Stimulated activated CD4-positive, alpha-beta T cell treated with anti-CD3 and anti-CD28 coated beads, TNF-alpha, amount 100 ng/mL, for 1 hour (primary cell): ENCODE measurements around the gene FOXI2.

Experiments used
- DNase-seq, 3 donors: peaks; one replicate each; pipeline ENCODE4 v3.0.0-alpha.2; 2020; ENCODE audit warnings: low read depth in 3 of 3, low spot score in 1 of 3

The FOXI2 gene

DNA sequence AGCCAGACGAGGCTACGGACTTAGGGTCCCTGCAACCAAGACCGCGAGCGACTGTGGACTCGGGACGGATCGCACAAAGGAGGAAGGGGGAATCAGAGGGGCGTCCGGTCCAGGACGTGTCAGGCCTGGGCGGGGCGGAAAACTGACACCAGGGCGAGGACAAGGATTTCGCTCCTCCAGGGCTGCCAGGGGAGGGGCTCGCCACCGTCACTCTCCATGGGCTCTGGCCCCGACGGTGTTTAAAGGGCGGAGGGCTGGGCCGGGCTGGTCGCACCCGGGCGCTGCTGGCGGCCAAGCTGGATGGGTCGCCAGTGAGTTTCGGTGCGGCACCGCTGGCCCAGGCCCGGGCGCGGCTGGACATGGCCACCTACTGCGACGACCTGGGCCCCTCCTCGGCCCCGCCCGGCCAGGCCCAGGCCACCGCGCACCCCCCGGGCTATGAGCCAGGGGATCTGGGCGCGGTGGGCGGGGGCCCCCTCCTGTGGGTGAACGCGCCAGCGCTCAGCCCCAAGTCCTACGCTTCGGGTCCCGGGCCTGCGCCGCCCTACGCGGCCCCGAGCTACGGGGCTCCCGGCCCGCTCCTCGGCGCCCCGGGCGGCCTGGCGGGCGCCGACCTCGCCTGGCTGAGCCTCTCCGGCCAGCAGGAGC, at the start of gene FOXI2:
Gene FOXI2 (plus strand): TSS at position 271 of the 648 bp plus-strand sequence. CDS start 89 bp downstream, at position 360.
- no peak for DNase-seq

DNA sequence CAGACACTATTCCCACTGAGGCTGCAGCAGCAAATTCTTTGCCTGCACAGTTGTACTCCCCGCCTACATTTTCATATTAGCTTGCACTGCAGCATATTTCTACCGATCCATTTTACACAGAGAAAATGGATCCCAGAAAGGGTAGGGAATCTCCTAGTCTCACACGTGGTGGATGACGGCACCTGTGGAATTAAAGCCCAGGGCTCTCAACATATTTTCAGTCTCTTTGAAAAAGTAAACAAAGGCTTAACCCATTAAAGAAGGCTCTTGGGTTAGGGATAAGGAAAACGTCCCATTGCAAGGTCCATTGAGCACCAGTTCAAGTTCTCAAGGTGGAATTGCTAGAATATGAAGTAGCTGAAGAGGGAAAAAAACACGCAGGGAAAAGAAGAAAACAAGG, 49.4 kb upstream of the FOXI2 start:
- DNase-seq: no peak

DNA sequence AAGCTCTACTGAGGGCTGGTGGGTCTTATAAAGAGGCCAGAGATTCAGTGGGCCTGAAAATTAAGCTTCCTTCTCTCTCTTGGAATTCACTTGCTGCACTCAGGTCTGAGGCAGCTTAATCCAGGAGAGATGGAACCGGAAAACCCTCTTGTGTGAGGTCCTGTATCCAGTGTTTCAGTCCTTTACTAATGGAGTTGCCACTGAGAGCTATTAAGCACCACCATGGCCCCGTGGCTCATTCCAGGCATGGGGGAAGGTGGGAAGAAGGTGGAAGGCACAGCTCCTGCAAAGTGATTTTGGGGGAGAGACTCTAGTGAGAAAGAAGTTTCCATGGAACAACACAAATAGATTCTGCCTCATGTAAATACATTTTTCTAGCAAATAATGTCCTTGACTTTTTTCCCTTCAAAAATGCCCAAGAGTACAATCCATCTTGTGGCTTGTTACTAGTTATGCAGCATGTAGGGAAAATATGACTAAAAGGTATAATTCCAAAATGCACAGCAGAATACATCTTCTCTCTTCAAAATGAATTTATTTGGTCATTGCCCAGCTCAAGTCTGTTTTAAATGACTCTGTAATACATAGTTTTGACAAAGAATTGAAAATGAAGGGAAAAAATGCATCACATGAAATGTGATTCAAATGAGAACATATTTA, 46.7 kb upstream of the FOXI2 start:
- no peak for DNase-seq

DNA sequence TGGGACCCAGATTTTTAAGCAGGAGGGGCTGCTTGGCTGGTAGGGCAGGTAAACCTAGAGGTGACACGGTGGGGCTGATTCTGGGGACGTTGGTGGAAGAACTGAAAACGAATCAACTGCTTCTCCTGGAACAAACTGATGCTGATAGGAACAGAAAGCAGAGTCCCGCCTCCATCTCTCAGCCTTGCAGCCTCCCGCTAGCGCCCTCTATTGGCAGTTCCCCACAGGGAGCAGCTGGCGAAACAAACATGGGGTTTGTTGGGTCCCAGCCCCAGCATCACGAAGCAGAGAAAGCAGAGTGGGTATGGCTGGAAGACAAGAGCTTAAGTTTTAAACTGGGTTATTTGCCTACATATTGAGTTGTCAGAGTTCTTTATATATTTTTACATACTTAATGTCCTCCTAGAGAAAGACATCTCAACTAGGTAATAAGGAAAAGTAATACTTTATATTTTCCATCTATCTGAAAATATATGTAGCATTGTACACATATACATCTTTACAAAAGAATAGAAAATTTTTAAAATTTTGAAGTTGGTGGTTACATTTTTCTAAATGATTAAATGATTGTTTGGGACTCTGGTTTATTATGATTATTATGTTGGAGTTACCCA, 42.3 kb upstream of the FOXI2 start:
- DNase-seq: no peak

DNA sequence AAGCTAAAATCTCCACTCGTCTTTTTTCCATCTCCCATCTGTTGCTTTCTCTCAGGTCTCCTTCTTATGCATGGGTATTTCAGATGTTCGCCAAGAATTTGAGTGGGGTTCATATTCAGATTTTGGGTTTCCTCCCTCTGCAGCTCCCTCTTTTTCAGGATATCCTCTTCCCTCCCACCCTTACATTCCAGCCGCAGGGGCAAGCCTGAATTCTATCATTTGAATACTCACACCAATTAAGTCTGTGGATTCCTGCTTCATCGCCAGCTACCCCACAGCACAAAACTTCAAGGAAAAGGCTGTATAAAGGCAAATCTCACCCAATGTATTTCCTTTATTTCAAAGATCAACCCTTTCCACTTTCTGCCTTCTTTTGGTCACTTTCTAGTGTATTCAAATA, 41.6 kb upstream of the FOXI2 start:
- no peak for DNase-seq

DNA sequence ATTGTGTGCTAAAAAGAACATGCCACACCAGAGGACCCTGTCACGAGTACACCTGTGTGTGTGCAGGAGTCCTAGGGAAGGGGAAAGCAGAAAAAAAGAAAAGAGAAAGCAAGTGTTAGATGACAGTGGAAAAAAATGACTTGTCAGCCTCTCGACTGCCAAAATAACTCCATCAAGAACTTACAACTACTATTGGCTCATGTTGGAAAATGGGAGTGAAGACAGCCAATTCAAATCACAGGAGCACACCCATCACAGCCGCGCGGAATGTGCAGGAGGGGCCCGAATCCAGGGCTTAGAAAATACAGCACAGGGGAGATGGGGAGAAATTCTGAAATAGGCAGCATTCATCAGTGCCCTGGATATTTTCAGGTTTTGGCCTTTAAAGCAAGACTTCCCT, 38.1 kb upstream of the FOXI2 start:
- DNase-seq: no peak

DNA sequence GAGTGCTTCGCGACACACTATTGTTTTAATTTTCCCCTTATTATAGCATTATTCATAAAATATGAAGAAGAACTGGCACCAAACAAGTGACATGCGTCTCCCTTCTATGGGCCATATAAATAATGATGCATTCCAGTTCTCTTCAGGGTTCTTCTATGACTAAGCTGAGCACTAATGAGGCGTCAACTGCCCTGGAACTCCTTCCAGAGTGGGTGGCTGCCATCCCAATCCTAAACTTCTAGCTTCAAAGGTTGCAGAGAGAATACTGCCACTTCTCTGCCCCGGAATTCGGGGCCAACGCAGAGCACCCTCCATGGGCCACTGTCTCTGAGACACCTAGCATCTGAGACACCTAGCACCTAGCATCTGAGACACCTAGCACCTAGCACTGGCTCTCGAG, 37.7 kb upstream of the FOXI2 start:
- no peak for DNase-seq

DNA sequence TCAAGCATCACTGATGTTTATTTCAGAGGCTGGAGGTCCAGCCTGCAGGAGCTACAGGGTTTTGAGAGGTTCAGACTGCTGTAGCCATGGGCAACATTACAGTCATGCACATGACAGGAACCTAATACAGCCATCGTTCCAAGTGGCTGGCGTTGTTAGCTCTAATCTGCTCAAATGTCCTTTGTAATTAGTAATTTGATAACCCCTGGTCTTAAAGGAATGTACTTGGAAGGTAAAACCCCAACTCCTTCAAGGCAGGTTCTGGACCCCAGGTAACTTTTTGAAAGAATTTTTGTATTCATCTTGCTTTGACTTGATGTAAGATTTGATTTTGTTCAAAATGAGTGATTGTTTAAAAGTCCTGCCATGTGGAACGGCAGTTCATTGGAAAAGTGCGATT, 34.7 kb upstream of the FOXI2 start:
- DNase-seq: no peak

DNA sequence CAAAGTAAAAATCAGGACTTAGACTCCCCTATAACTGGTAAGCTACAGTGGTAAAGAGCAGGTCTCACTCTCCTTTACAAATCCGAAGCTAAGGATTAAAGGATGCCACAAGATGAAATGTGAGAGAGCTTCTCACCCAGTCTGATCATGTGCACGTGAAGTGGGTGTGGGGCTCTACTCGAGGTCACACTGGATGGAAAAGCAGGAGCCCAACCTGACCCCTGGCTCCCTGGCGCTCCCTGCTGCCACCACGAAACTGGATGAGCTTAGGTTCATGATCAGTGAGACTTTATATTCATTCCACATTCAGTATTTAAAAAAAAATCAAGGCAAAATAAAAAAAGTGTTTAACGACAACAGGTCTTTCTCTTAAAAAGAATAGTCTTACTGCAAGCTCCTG, 21.7 kb upstream of the FOXI2 start:
- DNase-seq: no peak

DNA sequence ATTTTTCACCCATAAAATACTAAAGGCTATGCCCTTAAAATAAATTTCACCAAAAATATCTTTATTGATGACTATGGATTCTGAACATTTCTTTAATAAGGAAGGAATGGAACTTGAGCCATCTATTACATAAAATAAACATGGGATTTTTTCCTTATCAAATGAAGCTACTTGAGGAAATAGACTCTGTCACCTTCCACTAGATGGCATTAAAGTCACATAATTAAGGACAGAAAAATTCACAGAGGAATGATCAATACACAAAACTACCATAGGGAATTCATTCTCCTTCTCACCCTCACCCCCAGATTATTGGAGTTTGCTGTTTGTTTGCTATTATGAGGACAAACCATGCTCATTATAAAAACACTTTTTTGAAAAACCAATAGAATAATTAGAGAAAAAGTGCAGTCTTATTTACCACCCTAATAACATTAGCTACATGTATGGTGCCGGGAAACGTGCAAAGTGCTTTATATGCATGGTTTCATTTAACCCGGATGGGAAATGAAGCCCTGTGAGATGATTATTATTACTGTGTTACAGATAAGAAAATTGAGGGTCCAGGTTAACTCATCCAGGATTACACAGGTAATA, 21.1 kb upstream of the FOXI2 start:
- no peak for DNase-seq

DNA sequence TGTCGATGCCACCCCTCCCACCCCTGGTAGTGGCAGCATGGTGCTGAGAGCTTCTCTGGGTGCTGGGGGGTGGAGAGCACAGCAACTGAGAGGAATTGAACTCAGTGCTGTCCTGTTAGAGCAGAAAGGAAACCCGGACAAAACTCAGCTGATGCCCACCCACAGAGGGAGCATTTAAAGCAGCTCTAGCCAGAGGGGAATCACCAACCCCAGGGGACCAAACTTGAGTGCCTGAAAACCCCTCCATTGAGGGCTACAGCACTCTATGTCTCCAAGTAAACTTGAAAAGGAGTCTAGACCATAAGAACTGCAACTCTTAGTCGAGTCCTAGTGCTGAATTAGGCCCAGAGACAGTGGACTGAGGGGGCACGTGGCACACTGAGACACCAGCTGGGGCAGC, 16.8 kb upstream of the FOXI2 start:
- no peak for DNase-seq

DNA sequence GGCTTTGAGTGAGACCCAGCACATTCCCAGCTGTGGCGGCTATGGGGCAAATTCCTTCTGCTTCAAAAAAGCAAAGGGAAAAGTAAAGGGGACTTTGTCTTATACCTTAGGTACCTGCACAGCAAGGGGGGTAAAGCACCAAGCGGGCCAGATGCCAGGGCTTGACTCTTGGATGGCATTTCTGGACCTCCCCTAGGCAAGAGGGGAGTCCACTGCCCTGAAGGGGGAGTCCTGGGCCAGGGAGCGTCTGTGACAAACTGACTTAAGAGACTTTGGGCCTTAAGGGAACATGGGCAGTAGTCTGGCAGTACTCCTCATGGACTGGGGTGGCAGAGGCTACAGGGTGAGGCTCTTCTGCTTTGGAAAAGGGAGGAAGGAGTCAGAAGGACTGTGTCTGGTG, 16.1 kb upstream of the FOXI2 start:
- no peak for DNase-seq

DNA sequence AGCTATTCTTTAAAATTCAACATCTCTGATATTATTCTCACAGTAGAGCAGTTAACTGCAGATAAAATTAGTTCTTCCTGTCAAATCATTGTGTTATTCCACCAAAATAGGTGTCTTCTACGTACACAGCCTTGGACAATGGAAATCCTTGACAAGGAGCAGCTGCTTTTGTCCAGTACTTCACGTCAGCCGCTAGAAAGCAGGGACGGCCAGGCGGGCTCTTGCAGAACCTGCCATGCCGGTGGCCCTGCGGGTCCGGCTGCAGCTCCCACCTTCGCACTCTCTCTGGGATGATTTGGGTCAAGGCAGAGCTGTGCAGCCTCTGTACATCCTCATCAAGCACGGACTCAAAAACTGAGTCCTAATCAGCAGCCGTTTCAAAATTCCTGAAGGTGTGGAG, 2.2 kb upstream of the FOXI2 start:
- no peak for DNase-seq

DNA sequence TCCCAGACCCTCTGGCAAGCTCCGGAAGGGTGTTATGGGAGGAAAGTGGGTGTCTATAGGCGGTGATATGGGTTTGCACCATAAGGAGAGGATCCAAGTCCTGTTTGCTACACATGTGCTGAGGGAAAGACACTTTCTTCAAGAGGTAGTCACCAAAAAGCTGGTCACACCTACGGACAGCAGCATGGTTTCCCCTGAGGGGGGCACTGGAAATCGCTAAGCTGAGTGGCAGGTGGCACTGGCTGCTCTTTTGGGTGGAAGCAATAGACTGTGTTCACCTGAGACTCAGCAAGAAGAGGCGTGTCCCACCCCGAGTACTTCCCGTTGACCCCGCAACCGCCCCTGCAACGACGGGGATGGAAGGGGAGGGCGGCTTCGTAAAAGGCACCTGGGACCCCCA, 1.8 kb upstream of the FOXI2 start:
- DNase-seq: no peak

DNA sequence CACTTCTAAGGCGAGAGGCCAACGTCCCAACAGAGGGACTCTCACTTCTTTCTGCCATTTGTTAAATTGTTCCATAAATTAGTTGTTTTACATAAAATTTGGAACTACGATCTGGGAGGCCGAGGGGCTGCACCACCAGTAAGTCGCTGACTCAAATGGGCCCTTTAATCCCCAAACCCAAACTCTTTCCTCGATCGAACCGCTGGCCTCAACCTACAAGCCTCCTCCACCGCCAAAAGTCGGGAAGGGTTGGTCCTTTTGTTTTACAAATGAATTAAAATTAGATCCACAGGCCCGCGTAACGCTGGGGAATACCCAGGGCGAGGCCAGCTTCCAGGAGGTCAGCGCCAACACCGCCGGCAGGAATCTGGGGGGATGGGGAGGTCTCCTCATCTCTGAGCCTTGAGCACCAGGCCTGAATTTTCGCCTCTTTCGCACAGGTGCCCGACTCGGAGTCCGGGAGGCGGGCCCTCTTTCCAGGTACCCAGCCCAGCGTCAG, 1.2 kb upstream of the FOXI2 start:
- DNase-seq: no peak

DNA sequence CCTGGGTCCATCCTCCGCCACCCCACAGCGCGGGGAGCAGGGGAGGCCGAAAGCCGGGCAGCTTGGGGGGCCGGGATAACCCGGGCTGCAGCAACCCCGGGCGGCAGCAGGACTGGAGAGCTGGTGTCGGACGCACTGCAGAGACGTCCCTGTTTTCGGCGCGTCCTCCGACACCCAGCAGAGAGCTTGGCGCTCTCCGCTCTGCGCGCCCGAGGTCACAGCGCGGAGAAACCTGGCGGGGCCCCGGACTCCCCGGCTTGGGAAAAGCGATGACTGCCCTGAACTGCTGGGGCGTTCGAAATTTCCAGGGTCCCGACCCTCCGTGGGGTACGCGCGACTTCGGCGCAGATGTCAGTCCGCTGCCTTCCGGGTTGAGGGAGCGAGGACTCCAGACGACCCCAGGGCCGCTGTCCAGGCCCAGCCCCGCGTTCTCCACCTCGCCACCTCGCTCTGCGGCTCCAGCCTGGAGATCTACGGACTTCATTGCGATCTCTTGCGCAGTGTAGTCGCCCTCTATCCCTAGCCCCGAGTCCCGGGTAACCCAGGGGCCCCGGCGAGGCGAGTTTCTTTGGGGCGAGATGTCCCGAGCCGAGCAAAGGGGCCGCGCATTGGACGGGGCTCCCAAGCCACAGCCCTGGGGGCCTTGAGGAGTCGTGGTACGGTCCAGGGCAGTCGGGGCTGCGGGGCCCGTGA, 617 bp upstream of the FOXI2 start:
- no peak for DNase-seq

DNA sequence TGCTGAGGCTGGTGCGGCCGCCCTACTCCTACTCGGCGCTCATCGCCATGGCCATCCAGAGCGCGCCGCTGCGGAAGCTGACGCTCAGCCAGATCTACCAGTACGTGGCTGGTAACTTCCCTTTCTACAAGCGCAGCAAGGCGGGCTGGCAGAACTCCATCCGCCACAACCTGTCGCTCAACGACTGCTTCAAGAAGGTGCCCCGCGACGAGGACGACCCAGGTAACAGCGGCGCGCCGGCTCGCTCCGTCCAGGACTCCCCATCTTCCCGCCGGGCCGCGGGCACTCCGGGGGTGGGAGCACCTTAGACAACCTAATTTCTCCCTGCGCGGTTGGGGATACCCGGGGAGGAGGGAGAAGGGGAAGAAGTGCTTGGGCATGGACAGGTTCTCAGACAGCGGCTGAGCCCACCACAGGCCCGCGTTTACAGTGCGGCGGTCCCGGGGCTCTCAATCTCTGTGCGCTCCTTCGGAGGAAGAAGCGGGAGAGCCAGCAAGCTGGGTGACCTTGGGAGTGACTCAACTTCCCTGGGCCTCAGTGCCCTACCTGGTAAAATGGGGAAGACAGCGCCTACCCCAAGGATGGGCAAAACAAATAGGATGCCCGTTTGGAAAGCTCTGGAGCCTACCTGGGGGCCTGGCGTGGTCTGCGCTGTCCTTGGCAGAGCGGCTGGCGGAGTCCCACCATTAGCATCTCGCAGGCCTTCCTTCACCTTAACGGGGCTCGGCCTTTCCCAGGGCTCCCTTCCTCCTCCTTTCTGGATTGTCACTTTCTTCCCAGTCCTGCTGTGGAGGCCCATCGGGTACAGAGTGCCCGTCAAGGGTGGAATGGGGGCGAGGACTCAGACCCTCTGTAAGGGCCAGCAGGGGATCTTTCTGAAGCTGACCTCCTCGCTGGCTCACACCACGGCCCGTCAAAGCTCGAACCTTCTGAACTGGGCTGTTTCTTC, 852 bp downstream of the FOXI2 start:
- DNase-seq: no peak

DNA sequence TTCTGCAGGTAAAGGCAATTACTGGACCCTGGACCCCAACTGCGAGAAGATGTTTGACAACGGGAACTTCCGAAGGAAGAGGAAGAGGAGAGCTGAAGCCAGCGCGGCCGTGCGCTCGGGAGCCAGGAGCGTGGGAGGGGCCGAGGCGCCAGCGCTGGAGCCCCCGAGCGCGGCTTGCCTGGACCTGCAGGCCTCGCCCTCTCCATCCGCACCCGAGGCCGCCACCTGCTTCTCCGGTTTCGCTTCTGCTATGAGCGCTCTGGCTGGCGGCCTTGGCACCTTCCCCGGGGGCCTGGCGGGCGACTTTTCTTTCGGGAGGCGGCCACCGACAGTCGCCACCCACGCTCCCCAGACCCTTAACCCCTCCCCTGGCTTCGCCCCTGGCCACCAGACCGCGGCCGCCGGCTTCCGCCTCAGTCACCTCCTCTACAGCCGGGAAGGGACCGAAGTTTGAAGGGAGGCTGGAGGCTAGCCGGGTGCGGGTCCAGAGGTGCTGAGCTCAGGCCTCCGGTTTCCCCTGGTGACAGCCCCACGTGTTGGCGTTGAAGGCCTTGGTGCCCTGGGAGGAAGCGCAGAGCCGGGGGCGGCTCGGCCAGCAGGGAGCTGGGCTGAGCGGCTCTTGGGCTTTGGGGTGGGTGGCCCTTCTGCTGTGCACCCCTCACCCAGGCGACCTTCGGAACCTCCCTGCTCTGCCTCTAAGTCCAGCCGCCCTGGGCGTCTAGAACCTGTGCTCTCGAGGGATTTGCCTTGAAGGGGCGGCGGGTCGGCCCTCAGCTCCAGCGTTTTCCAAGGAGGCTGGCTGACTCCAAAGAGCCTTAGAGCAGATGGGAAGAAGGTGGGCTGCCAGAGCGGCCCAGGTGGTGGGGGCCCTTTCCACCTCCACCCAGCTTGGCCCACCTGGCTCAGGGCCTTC, 1.8 kb downstream of the FOXI2 start:
- no peak for DNase-seq

DNA sequence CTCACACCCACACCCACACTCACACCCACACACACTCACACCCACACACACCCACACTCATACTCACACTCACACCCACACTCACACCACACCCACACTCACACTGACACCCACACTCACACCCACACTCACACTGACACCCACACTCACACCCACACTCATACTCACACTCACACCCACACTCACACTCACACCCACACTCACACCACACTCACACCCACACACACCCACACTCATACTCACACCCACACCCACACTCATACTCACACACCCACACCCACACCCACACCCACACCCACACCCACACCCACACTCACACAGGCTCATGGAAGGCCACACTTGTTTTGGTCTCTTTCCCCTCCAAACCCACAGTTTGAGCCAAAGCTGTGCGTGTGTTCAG, 2.9 kb downstream of the FOXI2 start:
- DNase-seq: no peak
